ENCODE measurements around the gene TLCD2. TPM values are rescaled to one million over a fixed set of nuclear protein-coding genes. Genes with fewer than 3 reads are reported as not detected.

The TLCD2 gene
- total and polyA plus RNA-seq, 9 of the 15 experiments (the other 6 are each of a cell fraction or from before 2014, with no cell fraction given), result 0.10 to 0.89 (median 0.58) TPM

DNA sequence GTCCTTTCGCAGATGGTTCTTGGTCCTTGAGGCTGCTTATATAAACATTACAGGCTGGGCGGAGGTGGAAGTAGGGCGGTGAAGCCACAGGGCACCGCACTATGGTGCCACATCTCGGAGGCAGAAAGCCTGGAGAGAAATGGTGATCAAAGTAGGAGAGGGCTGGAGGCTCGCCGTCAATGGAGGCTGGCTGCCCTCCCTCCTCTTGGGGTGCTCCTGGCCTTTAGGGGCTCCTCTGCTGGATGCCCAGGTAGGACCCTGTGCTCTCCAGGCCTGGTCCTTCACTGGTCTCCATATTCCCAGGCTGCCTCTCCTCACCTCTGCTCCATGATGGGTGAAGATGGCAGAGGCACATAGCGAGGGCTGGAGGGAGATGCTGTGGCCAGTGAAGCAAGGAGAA is 2.1 kb upstream of the TLCD2 start:
- Histone ChIP-seq H3K4me1 (replicated peaks in 1 of 2; ENCODE audit: control insufficient read depth in 2 of 2, insufficient read depth in 2 of 2, low read length in 2 of 2) (peaks cover 31 to 64% of the 10 kb centered on the region in 2 experiments), H3K36me3 (ENCODE audit: control insufficient read depth, insufficient read depth, low read length) (peaks cover 25% of the 10 kb centered on the region; the same call in 2 of the 3 replicates), H3K27ac (ENCODE audit: extremely low read depth, low read depth, low read length) (peak overlapping the region; percentile 88; the same call in 1 of the 3 replicates), H4K20me1 (replicated peaks; ENCODE audit: control insufficient read depth, insufficient read depth, low read length) (0 out of 2 replicates have a peak, but pooled peaks cover 3% of the 10 kb centered on the region), H3K9me1 (ENCODE audit: control insufficient read depth, insufficient read depth, low read length) (no peaks in the 10 kb centered on the region), H3K9ac (ENCODE audit: insufficient read depth in 1 of 2, low read depth in 2 of 2, low read length in 2 of 2) (peak overlapping the region in 1 of 2 experiments; percentile 3; a peak in 1 of 4 replicates), H3K4me2 (ENCODE audit: insufficient read depth, low read length) (peak overlapping the region; percentile 89; the same call in 1 of the 2 replicates), H3K9me3 (replicated peaks; ENCODE audit: control insufficient read depth, insufficient read depth, low read depth, low read length) (no peaks in the 10 kb centered on the region), H3K4me3 (no peak overlapping the region), H2AFZ (ENCODE audit: low read depth, low read length) (no peak overlapping the region), H3K79me2 (ENCODE audit: control insufficient read depth, insufficient read depth, low read length) (peaks cover 44% of the 10 kb centered on the region), H3K27me3 (ENCODE audit: control insufficient read depth in 2 of 2, insufficient read depth in 2 of 2, low read length in 2 of 2) (no peaks in the 10 kb centered on the region)
- 98% methylated on average over 5 of the region's 8 CpGs for WGBS (ENCODE audit: insufficient coverage, low coverage, missing lambda C conversion rate)
- FAIRE-seq (no peak), DNase-seq (ENCODE audit: extremely low read depth in 1 of 4, low spot score in 3 of 4) (no peak), ATAC-seq (no peak)
- intact Hi-C loops (cut with micrococcal nuclease), result no loop called here
- CTCF ChIA-PET (ENCODE audit: low intra/inter-chr PET ratio), result no interaction called here
- TF ChIP-seq, protein P1, sequence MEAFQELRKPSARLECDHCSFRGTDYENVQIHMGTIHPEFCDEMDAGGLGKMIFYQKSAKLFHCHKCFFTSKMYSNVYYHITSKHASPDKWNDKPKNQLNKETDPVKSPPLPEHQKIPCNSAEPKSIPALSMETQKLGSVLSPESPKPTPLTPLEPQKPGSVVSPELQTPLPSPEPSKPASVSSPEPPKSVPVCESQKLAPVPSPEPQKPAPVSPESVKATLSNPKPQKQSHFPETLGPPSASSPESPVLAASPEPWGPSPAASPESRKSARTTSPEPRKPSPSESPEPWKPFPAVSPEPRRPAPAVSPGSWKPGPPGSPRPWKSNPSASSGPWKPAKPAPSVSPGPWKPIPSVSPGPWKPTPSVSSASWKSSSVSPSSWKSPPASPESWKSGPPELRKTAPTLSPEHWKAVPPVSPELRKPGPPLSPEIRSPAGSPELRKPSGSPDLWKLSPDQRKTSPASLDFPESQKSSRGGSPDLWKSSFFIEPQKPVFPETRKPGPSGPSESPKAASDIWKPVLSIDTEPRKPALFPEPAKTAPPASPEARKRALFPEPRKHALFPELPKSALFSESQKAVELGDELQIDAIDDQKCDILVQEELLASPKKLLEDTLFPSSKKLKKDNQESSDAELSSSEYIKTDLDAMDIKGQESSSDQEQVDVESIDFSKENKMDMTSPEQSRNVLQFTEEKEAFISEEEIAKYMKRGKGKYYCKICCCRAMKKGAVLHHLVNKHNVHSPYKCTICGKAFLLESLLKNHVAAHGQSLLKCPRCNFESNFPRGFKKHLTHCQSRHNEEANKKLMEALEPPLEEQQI (IDR thresholded peaks at IDR 0.05), result no peak
- TF ChIP-seq, protein P2, sequence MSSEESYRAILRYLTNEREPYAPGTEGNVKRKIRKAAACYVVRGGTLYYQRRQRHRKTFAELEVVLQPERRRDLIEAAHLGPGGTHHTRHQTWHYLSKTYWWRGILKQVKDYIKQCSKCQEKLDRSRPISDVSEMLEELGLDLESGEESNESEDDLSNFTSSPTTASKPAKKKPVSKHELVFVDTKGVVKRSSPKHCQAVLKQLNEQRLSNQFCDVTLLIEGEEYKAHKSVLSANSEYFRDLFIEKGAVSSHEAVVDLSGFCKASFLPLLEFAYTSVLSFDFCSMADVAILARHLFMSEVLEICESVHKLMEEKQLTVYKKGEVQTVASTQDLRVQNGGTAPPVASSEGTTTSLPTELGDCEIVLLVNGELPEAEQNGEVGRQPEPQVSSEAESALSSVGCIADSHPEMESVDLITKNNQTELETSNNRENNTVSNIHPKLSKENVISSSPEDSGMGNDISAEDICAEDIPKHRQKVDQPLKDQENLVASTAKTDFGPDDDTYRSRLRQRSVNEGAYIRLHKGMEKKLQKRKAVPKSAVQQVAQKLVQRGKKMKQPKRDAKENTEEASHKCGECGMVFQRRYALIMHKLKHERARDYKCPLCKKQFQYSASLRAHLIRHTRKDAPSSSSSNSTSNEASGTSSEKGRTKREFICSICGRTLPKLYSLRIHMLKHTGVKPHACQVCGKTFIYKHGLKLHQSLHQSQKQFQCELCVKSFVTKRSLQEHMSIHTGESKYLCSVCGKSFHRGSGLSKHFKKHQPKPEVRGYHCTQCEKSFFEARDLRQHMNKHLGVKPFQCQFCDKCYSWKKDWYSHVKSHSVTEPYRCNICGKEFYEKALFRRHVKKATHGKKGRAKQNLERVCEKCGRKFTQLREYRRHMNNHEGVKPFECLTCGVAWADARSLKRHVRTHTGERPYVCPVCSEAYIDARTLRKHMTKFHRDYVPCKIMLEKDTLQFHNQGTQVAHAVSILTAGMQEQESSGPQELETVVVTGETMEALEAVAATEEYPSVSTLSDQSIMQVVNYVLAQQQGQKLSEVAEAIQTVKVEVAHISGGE (CRISPR knock-in tag; IDR thresholded peaks at IDR 0.05), result 0 out of 6 replicates have a peak, but pooled peaks of 1 of the 3 experiments have one; percentile 23
- no peak for TF ChIP-seq HNRNPL (IDR thresholded peaks at IDR 0.05; ENCODE audit: low read depth, low read length)
- no peak for TF ChIP-seq EGR1 (conservative IDR thresholded peaks at IDR 0.05)
- POLR2A ChIA-PET, result interaction anchor here (0.6 to 1.5 kb wide), 4 partner anchors 12 to 275 kb away, joined by 3 to 7 read pairs (median 3); no protein-coding TSS in a partner anchor
- BruUV-seq (replicated peaks), result no TSS peak
- in situ Hi-C loops (cut with MboI), result loop anchor here (5.0 to 10.0 kb wide), 2 partner anchors 40 to 323 kb away; partner anchors contain the start of gene DPH1
